SH-SY5Y (cell line): ENCODE measurements around the gene TMEM86B.

Experiments
- GATA2 ChIP-seq: IDR thresholded peaks from 2 replicates; pipeline ENCODE4 v1.6.1; 2011; ENCODE audit warnings: mild to moderate bottlenecking, low read depth, low read length
- GATA3 ChIP-seq: IDR thresholded peaks from 2 replicates; pipeline ENCODE4 v1.6.1; 2011; ENCODE audit warnings: low read depth, mild to moderate bottlenecking, low read length, moderate library complexity

The TMEM86B gene

DNA sequence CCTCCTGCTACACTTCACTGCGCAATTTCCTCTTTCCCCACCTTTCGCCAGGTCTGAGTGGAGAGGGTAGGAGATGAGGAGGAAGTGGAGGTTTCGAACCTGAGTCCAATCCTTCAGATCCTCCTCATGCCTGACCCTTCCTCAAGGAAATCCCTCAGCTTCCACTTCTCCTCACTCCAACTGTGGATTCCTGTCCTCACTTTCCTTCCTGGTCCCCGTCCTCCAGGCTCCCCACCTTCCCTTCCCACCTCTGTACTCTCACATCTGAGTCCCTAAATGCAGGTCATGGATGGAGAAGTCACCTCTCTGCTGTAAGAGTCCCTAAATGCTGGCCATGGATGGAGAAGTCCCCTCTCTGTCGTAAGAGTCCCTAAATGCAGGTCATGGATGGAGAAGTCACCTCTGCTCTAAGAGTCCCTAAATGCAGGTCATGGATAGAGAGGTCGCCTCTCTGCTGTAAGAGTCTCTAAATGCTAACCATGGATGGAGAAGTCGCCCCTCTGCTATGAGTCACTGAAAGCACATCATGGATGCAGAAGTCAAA, 3.1 kb downstream of the TMEM86B start:
- no peak for TF ChIP-seq GATA2
- no peak for TF ChIP-seq GATA3

- TF ChIP-seq GATA2 (no peak), GATA3 (no peak)
These were observed 4.4 kb downstream of the TMEM86B start for GRCh38 chr19:55224038-55224665.

DNA sequence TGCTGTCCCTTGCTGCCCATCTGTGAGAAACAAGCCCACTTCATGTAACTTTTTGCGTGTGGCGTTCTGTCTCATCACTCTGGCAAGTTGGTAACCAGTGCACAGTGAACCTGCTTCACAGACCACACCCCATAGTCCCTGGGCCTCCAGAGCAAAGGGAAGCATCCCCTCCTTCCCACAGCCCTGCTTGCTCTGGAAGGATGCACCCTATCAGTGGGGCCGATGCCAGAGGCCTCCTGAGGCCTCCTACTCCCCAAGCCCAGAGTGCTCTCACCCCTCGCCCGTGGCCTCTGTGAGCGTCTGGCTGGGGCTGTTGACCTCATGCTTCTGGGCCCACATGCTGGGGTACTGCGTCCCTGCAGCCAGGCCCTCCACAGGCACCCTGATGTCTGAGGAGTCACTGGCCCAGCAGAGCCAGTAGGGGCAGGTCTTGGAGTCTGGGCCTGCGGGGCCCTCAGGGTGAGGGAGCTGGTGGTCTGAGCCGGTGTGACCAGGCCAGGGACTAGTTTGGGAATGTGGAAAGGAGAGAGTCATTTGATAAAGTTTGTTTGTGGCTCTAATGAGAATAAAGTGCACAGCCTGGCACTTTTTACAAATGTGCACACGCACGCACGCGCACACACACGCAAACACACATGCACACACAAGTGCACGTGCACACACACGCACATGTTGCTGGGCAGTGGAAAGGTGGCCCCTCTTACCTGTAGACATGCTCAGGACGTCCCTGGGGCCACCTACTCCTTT, 5.1 kb downstream of the TMEM86B start:
- TF ChIP-seq GATA2 (no peak), GATA3 (no peak)

DNA sequence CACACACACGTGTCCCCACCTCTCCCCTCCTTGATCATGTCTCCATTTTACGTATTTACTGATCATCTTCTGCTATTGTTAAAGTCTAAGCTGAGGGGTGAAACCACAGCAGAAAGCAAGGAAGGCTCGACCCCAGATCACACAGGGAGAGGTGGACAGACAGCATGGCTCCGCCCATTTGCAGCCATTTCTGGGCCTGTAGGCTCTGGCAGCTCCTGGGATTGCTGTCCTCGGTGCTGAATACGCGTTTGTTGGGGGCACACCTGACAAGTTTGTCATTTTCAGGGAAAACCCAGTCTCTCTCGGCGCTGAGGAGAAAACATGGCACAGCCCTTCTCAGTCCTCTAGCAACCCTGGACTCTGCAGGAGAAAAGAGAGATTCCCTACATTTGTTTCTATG, 8.0 kb downstream of the TMEM86B start:
- TF ChIP-seq GATA2 (no peak), GATA3 (no peak)

DNA sequence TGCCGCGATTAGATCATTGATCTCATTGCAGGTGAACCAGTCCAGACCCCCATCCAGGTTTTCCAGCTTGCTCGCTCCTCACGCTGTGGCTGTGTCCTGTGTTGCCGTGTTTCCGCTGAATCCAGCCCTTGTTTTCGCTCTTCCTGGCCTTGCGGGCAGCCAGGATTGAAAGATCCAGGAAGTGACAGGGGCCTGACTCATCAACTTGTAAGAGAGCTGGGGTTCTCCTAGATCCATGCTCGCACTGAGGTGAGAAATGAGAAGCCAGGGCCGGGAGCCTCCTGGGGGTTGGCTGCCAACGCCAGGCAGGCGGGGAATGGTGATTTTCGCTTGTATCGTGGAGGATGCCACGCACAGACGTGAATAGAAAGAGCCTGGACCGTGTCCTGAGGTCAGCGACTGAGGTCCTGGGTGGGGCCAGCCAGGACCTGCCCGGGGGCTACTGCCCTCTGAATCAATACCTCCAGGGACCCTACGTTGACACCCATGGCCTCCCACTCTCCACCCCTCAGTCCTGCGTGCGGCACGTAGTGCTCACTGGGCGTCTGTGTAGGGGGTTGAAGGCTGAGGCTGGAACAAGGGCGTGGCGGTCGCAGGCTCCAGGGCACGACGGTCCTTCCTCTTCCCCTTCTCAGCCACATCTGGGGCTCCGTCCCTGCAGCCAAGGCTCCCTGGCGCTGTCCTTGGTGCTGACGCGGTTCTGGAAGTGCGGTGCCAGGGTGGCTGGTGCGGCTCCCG, 11.9 kb downstream of the TMEM86B start:
- TF ChIP-seq GATA2 (peak; percentile 79), GATA3 (no peak)

DNA sequence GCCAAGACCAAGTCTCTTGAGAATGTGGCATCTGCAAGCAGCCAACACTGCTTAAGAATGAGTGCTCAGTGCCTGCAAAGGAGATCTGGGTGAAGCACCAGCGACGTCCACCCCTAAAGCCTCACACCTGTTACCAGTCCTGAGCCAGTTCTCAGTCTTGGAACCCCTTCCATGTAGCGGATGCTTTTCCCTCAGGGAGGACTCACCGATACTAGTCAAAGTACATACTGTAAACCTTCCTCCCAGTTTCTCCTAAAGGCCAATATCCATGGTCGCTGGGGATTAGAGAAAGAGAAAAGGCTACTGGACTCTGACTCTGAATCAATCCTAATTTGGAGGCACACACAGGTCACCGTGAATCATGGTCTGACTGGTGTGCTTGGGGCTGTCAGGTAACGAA, 15.0 kb downstream of the TMEM86B start:
- TF ChIP-seq GATA3 (no peak), GATA2 (no peak)

DNA sequence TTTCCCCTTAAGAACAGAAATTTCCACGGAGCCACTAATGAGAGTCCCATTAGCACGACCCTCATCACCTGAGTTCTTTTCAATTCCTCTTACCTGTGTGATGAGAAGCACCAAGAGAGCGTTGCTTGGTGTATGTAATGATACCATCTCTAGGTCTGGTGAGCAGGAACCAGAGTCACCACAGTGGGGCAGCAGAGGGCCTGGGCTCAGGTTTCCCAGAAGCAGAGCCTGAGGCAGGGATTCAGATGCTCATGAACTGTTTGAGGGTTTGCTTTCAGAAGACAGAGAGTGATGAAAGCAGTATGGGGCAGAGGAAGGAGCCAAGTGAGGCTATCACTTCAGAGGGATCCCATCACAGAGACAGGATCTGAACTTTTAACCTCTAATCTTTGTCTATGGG, 16.1 kb downstream of the TMEM86B start:
- TF ChIP-seq GATA3 (no peak), GATA2 (no peak)

DNA sequence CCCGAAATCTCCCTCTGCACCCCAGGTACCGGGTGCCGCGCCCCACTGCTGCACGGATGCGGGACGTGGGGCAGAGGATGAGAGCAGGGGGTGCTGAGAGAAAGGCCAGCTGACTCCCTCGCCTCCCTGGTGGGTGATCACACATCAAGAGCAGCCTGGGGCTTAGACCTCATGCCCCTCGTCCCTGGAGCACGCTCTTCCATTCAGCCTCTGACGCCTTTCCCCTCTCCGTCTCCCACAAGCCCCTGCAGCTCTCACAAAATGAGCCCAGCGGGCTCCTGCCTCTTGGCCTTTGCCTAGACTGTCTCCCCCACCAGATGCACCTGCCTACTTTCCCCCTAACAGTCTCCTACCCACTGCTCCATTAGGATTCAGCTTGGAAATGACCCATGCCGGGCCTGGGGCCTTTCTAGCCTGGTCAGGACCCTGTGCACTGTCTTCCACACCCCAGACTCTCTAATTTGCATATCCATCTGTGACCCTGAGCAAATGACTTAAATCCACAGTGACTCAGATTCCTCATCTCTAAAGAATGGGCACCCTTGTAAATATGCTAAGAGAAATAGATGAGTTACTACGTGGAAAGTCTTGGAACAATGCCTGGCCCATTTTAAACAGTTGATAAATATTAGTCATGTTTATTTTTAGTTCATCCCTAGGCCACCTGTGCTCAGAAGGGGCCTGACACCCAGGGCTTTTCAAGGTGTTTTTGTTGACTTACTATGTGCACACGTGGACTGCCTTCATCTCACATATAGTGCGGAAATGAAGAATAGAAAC, 18.7 kb downstream of the TMEM86B start:
- no peak for TF ChIP-seq GATA3
- TF ChIP-seq GATA2: no peak

DNA sequence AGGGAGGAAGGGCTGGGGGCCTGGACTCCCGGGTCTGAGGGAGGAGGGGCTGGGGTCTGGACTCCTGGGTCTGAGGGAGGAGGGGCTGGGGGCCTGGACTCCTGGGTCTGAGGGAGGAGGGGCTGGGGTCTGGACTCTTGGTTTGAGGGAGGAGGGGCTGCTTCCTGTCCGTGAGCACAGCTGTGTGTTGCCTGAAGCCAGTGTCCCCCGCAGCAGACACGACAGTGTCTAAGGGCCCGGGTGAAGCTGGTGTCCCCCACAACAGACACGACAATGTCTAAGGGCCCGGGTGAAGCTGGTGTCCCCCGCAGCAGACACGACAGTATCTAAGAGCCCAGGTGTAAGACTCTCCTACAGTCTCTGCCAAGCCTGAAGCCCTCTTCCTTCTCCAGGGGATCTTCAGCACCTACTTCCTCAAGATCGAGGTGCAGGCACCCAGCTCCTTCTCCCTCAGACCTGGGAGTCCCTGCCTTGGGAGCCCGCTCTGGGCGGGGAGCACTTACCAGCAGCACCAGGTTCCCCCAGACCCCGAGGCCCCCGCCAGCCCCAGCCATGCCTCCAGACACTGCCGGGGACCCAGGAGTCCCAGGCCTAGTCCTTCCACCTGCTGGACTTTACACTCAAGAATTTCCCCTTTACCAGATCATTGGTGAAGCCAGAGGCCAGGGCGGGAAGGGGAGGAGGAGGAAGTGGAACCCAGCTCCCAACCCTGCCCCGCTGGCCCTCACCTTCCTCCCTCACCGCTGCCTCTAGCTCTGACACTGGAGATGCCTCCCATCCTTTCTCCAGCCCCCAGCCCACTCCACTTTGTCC, 19.5 kb downstream of the TMEM86B start, which contains the start of gene PTPRH:
TSS of gene PTPRH (minus strand) at position 622 of the 813 bp plus-strand sequence. CDS start at position 554, 68 bp downstream.
- TF ChIP-seq GATA2: no peak
- TF ChIP-seq GATA3: no peak

- TF ChIP-seq GATA2: peak; percentile 52; the same call in 1 of the 2 replicates
- no peak for TF ChIP-seq GATA3
These were observed 21.7 kb downstream of the TMEM86B start for GRCh38 chr19:55206664-55207500.

DNA sequence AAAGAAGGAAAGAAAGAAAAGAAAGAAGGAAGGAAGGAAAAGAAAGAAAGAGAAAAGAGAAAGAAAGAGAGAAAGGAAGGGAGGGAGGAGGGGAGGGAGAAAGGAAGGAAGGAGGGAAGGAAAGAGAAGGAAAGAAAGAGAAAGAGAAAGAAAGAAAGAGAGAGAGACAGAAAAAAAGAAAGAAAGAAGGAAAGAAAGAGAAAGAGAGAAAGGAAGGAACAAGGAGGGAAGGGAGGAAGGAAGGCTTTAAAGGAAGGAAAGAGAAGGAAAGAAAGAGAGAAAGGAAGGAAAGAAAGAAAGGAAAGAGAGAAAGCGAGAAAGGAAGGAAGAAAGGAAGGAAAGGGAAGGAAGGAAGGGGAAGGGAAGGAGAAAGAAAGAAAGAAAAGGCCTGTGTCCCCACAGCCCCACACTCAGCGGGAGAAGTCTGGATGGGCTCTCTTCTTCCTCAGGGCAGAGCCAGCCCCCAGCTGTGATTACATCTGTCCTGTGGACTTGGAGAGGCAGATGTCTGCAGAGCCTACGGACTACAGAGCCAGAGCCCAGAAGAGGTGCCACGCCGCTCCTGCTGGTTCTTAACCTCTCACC, 28.9 kb downstream of the TMEM86B start:
- TF ChIP-seq GATA3 (no peak), GATA2 (no peak)

DNA sequence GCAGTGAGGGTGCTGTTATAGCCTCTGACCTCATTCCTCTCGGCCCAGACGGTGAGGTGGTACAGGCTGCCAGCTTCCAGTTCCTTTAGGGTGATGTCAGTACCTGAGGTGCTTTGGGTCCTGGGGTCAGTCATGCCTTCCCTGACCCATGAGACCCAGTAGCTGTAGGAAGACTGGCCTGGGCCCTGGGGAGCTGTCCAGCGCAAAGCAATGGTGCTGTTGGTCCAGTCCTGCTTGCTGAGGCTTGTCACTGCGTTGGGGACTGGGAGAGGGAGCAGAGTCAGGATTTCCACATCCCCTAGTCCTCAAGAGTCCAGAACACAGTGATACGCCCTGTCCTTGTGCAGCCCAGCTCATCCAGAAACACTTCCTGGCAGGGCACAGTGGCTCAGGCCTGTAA, 29.9 kb downstream of the TMEM86B start:
- no peak for TF ChIP-seq GATA3
- no peak for TF ChIP-seq GATA2

DNA sequence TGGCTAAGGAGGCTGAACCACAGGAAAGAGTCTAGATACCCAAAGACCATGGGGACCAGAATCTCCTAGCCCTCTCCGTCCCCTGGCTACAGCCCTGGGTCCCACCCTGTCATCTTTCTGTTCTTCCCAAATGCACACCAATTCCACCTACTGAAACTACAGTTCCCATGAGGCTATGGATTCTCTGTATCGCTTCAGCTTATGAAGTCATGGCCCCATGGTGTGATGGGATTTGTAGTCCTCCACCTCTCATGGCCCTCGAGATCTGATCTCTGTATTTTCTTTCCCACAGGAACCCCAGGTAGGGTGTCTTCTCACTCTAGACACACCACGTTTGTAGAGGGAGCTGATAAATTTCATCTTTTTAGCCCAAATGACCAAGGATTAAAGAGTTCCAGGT, 31.0 kb downstream of the TMEM86B start:
- TF ChIP-seq GATA2: no peak
- TF ChIP-seq GATA3: no peak
